GM10266 (cell line): ENCODE measurements around the gene RFC3.

ENCODE experiments used
- DNase-seq: peaks from one replicate; pipeline ENCODE4 v3.0.0; 2012; ENCODE audit errors: extremely low spot score
- CTCF ChIP-seq: IDR thresholded peaks from 2 replicates; pipeline ENCODE4 v1.5.1; 2012; ENCODE audit warnings: mild to moderate bottlenecking, low read depth; ENCODE audit not compliant: control insufficient read depth, insufficient read depth; ENCODE audit errors: missing control alignments

RFC3 gene

GRCh38 chr13:33875618-33876401 is 57.9 kb downstream of the RFC3 start:
- no peak for DNase-seq
- no peak for TF ChIP-seq CTCF

- DNase-seq: no peak
- no peak for TF ChIP-seq CTCF
Measured at GRCh38 chr13:33876716-33877394, 58.9 kb downstream of the RFC3 start.

- no peak for TF ChIP-seq CTCF
- no peak for DNase-seq
Measured at GRCh38 chr13:33879118-33879517, 61.2 kb downstream of the RFC3 start.

DNA sequence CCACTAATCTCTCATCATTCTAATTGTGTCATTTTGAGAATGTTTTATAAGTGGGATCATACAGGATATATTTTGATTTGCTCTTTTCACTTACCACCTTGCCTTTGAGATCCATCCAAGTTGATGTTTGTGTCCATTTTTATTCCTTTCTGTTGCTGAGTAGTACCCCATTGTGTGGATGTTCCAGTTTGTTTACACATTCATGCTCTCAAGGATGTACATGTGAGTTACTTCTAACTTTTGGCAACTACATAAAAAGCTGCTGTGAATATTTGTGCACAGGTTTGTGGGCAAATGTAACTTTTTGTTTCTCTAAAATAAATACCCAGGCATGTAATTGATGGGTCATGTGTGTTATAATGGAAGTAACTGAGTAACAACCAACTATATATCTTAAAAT is 64.9 kb downstream of the RFC3 start:
- DNase-seq: no peak
- no peak for TF ChIP-seq CTCF

GRCh38 chr13:33884531-33885220 is 66.7 kb downstream of the RFC3 start:
- no peak for DNase-seq

More at GRCh38 chr13:33884531-33885220, 66.7 kb downstream of the RFC3 start:
- TF ChIP-seq CTCF: no peak
